ENCODE measurements around the gene TCEA2.
A peak's percentile ranks its signal among the peaks of the same experiment; 100 is the strongest.

The TCEA2 gene

DNA sequence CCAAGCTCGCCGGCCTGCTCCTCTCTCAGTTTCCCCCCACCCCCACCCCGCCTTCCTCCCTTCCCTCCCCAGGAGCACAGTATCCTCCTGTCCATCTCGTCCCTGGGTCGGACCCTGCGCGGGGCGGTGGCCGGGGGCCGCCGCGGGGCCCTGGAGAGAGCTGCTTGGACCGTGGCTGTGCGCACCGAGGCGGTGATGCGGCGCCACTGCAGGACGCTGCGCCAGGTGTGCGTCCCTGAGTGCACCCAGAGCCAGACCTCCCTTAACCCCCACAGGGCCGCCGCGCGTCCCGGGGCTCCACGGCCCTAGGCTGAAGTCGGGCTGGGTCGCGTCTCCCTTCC lies 24.8 kb upstream of the TCEA2 start:
- Histone ChIP-seq H3K27me3 (peaks cover 75% of the 10 kb centered on the region), H3K4me3 (ENCODE audit: low read depth in 1 of 2, low read length in 1 of 2) (peak overlapping the region; percentile 65 to 69), H3K36me3 (peaks cover 26% of the 10 kb centered on the region), H3K27ac (no peak overlapping the region), H3K9me3 (no peaks in the 10 kb centered on the region), H3K4me1 (ENCODE audit: control insufficient read depth in 1 of 2, insufficient read depth in 1 of 2, low read depth in 1 of 2, low read length in 1 of 2) (peaks cover 22 to 36% of the 10 kb centered on the region in 2 experiments)
- no peak for TF ChIP-seq CTCF (IDR thresholded peaks at IDR 0.05)

GRCh38 chr20:64038565-64039292 lies 24.3 kb upstream of the TCEA2 start:
- Histone ChIP-seq H3K4me3 (ENCODE audit: low read depth in 1 of 2, low read length in 1 of 2) (peak overlapping the region; percentile 65 to 69), H3K27ac (no peak overlapping the region), H3K36me3 (peaks cover 20% of the 10 kb centered on the region), H3K9me3 (no peaks in the 10 kb centered on the region), H3K27me3 (peaks cover 80% of the 10 kb centered on the region), H3K4me1 (ENCODE audit: control insufficient read depth in 1 of 2, insufficient read depth in 1 of 2, low read depth in 1 of 2, low read length in 1 of 2) (peaks cover 22 to 36% of the 10 kb centered on the region in 2 experiments)
- peak; percentile 89 for TF ChIP-seq CTCF (IDR thresholded peaks at IDR 0.05)

DNA sequence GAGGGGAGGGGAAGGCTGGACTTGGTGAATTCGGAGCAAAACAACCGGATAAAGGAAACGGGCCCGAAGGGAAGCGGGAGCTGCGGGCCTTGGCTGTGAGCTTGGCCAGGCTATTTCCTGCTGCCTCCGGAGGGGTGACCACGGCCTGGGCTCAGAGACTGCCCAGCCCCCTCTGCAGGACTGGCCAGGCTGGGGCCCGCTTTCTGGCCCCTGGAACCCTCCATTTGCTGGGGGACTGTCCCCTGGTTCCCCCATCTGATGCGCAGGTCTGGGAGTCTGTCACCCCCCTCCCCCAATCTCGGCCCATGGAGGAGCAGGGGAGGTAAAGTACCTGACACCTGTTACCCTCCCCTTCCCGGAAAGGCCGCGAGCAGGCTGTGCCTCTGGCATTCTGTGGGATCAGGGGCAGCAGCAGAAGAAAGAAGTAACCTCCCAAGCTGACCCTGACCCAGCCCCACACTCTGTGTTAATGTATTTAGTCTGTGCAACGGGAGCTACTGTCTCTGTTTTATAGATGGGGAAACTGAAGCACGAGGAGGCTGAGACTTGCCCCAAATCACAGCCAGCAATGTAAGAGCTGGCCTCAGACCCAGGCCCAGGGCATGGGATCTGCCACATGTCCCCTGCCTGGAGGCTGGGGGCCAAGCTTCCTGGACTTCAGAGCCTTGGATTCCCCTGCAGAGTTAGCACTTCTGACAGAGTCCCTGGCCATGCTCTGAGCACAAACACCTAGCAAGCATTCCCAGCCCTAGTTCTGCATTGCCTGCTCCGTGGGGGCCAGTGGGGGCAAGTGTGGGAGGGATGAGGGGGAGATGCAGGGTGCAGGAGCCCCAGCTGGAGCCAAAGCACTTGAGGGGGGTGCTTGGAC lies 23.5 kb upstream of the TCEA2 start:
- no peak for TF ChIP-seq CTCF (IDR thresholded peaks at IDR 0.05)
- peaks cover 12% of the 10 kb centered on the region for H3K36me3 ChIP-seq
- H3K27me3 ChIP-seq: peaks cover 88% of the 10 kb centered on the region
- no peaks in the 10 kb centered on the region for H3K9me3 ChIP-seq
- H3K27ac ChIP-seq: no peak overlapping the region
- peaks cover 22 to 36% of the 10 kb centered on the region in 2 experiments for H3K4me1 ChIP-seq (ENCODE audit: control insufficient read depth in 1 of 2, insufficient read depth in 1 of 2, low read depth in 1 of 2, low read length in 1 of 2)
- H3K4me3 ChIP-seq (ENCODE audit: low read depth in 1 of 2, low read length in 1 of 2): peak overlapping the region; percentile 65 to 69

DNA sequence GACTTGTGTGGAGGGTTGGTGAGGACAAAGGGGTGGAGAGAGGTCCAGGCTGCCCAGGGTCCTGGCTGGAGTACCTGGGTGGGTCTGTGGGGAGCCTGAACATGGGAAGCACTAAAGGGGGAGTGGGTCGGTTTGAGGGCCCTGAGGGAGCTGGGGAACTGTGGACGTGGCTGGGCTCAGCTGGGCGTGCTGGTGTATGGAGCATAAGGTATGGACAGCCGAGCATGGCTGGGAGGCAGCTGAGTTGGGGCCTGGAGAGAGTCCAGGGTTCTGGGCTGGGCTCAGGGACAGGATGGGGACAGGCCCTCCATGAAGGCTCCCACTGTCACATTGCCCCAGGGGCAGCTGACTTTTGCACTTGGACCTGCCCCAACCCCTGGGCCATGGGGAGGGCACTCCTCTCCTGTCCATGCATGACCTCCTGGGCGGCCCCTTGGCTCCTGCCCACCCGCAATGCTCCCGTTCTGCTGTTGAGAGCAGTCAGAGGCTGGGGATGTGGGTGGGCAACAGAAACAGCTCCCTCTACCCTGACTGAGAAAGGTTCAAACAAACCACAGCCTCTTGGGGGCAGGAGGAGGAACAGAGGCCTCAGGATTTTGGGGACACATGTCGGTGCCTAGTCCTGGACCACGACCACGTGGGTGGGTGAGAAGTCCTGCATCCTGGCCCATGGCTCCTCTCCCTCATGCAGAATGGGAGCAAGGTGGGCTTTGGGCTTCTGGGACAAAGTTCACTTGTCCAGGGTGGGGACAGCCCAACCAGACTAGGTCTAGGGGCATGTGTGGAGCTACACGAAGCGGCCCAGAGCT lies 22.6 kb upstream of the TCEA2 start:
- H3K36me3 ChIP-seq: peaks cover 3% of the 10 kb centered on the region
- TF ChIP-seq CTCF (IDR thresholded peaks at IDR 0.05): no peak
- H3K4me1 ChIP-seq (ENCODE audit: control insufficient read depth in 1 of 2, insufficient read depth in 1 of 2, low read depth in 1 of 2, low read length in 1 of 2): peaks cover 22 to 36% of the 10 kb centered on the region in 2 experiments
- no peak overlapping the region for H3K27ac ChIP-seq
- H3K4me3 ChIP-seq (ENCODE audit: low read depth in 1 of 2, low read length in 1 of 2): no peak overlapping the region
- H3K27me3 ChIP-seq: peaks cover 97% of the 10 kb centered on the region
- no peaks in the 10 kb centered on the region for H3K9me3 ChIP-seq

GRCh38 chr20:64041040-64041780 lies 21.8 kb upstream of the TCEA2 start:
- Histone ChIP-seq H3K27ac (no peak overlapping the region), H3K4me1 (ENCODE audit: control insufficient read depth in 1 of 2, insufficient read depth in 1 of 2, low read depth in 1 of 2, low read length in 1 of 2) (peaks cover 22 to 36% of the 10 kb centered on the region in 2 experiments), H3K36me3 (no peaks in the 10 kb centered on the region), H3K27me3 (peaks cover 99% of the 10 kb centered on the region), H3K4me3 (ENCODE audit: low read depth in 1 of 2, low read length in 1 of 2) (peak overlapping the region in 1 of 2 experiments; percentile 81), H3K9me3 (no peaks in the 10 kb centered on the region)
- TF ChIP-seq CTCF (IDR thresholded peaks at IDR 0.05): no peak

All from neutrophil (primary cell).